Neural progenitor cell (in vitro differentiated cells): ENCODE data around the gene SSTR3.

Experiments used
- CTCF ChIP-seq: fragments of 200-600 bp; sonication (generic); IDR thresholded peaks from 2 replicates; pipeline ENCODE4 v1.5.1; 2017; ENCODE audit warnings: antibody characterized with exemption, mild to moderate bottlenecking
- EZH2 ChIP-seq: fragments of 200-600 bp; sonication (generic); IDR thresholded peaks from 2 replicates; pipeline ENCODE4 v1.6.1; 2017; ENCODE audit warnings: antibody characterized with exemption, mild to moderate bottlenecking, moderate library complexity

- no peak for TF ChIP-seq CTCF
- TF ChIP-seq EZH2, result no peak
Measured at GRCh38 chr22:37193629-37194191, 18.6 kb downstream of the SSTR3 start.
